Esophagus muscularis mucosa (tissue), 4 donors: Measurements from ENCODE around the gene NXF1. TPM values are rescaled to one million over a fixed set of nuclear protein-coding genes. Genes with fewer than 3 reads are reported as not detected.
"Not testable (repeated sequence)": the region's sequence is repeated elsewhere in the genome, so short reads cannot be mapped to it uniquely, and the experiment has no call there.

Experiments used
- DNase-seq: peaks from one replicate; pipeline ENCODE4 v3.0.0-alpha.2; 2017; ENCODE audit errors: extremely low spot score
- H3K27ac ChIP-seq, 4 donors: fragments of 200-600 bp; sonication (generic); replicated peaks in 1 of 4; 1 replicate in 3 of 4; 2 replicates in 1 of 4; pipeline ENCODE4 v1.5.1; 2016 to 2019; ENCODE audit warnings: mild to moderate bottlenecking in 1 of 4
- H3K27me3 ChIP-seq, 4 donors: fragments of 200-600 bp; sonication (generic); one replicate each; pipeline versions ENCODE4 v1.5.1 to v1.6.0; 2016 to 2019
- H3K36me3 ChIP-seq, 4 donors: fragments of 200-600 bp; sonication (generic); one replicate each; pipeline ENCODE4 v1.5.1; 2016 to 2019
- H3K4me1 ChIP-seq, 4 donors: fragments of 200-600 bp; sonication (generic); one replicate each; pipeline ENCODE4 v1.5.1; 2016 to 2019
- H3K4me3 ChIP-seq, 4 donors: fragments of 200-600 bp; sonication (generic); 1 replicate in 2 of 4; 2 replicates in 2 of 4; pipeline ENCODE4 v1.5.1; 2016 to 2019; ENCODE audit warnings: mild to moderate bottlenecking in 4 of 4, moderate library complexity in 1 of 4
- H3K9me3 ChIP-seq, 4 donors: fragments of 200-600 bp; sonication (generic); 1 replicate in 3 of 4; 2 replicates in 1 of 4; pipeline ENCODE4 v1.5.1; 2016 to 2019
- EP300 ChIP-seq: sonication (generic); formaldehyde crosslinking; IDR thresholded peaks from one replicate; pipeline ENCODE4 v1.6.1; 2017; ENCODE audit warnings: antibody characterized with exemption
- POLR2A ChIP-seq: fragments of 450-650 bp; IDR thresholded peaks from one replicate; pipeline ENCODE4 v1.6.1; 2017; ENCODE audit warnings: antibody characterized with exemption, moderate library complexity, mild to moderate bottlenecking, low read depth
- POLR2AphosphoS5 ChIP-seq, 2 donors: sonication (generic); formaldehyde crosslinking; IDR thresholded peaks; one replicate each; pipeline ENCODE4 v1.6.1; 2017; ENCODE audit warnings: antibody characterized with exemption in 2 of 2
- WGBS: methylation state at CpG from one replicate; pipeline ENCODE4 v1.1.5; 2018; 5-methylcytosine and 5-hydroxymethylcytosine counted together
- intact Hi-C: fragments of 100-400 bp; cut with DNase I; formaldehyde crosslinking; loops from one replicate; pipeline ENCODE4 v1.15.1; 2023
- total RNA-seq, 4 donors: library from RNA; depleted of rRNA; stranded (reverse); fragments of >200 nt; gene quantifications; one replicate each; pipeline versions ENCODE4 v1.1.0 to v1.2.1, GENCODE V29; 2016
- TF ChIP-seq, protein P1 (sequence below), 3 experiments: fragments of 200-600 bp in 2 of 3; fragments of 450-650 bp in 1 of 3; sonication (generic) in 2 of 3; IDR thresholded peaks; one replicate each; pipeline ENCODE4 v1.5.1; 2017 to 2019; ENCODE audit warnings: antibody characterized with exemption in 3 of 3, mild to moderate bottlenecking in 2 of 3, moderate library complexity in 1 of 3

The NXF1 gene
- total RNA-seq, 4 donors from 2014 or later = 38.6 to 86.4 (median 48.4) TPM

DNA sequence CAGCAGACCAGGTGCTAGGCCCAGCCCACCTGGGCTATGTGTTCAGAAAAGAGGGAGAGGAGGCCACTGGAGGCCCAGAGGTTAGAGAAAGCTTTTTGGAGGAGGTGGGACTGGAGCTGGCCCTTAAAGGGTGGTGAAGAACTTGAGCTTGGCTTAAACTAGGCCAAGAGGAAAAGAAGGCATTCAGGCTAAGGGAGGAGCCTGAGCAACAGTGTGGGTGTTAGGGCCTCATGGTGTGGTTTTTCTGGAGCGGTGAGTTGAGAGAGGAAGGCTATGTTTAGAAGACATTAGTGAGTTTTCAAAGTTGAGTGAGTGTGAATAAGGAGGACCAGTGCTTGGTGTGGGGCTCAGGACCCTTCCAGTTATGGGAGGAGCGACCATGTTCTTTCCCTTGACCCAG, 27.9 kb downstream of the NXF1 start:
- TF ChIP-seq, protein P1, sequence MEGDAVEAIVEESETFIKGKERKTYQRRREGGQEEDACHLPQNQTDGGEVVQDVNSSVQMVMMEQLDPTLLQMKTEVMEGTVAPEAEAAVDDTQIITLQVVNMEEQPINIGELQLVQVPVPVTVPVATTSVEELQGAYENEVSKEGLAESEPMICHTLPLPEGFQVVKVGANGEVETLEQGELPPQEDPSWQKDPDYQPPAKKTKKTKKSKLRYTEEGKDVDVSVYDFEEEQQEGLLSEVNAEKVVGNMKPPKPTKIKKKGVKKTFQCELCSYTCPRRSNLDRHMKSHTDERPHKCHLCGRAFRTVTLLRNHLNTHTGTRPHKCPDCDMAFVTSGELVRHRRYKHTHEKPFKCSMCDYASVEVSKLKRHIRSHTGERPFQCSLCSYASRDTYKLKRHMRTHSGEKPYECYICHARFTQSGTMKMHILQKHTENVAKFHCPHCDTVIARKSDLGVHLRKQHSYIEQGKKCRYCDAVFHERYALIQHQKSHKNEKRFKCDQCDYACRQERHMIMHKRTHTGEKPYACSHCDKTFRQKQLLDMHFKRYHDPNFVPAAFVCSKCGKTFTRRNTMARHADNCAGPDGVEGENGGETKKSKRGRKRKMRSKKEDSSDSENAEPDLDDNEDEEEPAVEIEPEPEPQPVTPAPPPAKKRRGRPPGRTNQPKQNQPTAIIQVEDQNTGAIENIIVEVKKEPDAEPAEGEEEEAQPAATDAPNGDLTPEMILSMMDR (IDR thresholded peaks at IDR 0.05) = no peak
- TF ChIP-seq POLR2AphosphoS5 (IDR thresholded peaks at IDR 0.05) = no peak
- no peak for TF ChIP-seq POLR2A
- no peak for TF ChIP-seq EP300
- no peak overlapping the region for H3K4me3 ChIP-seq
- intact Hi-C loops = no loop called here
- no peak overlapping the region for H3K27ac ChIP-seq
- H3K27me3 ChIP-seq = no peaks in the 10 kb centered on the region
- peaks cover 14 to 65% (median 62%) of the 10 kb centered on the region in 4 donors for H3K36me3 ChIP-seq
- no peak for DNase-seq
- peaks cover under 1 to 6% (median 2%) of the 10 kb centered on the region in 4 donors for H3K4me1 ChIP-seq
- WGBS = 79% methylated on average over 2 of the region's 2 CpGs
- H3K9me3 ChIP-seq = no peaks in the 10 kb centered on the region

GRCh38 chr11:62775646-62776045, 29.6 kb downstream of the NXF1 start:
- DNase-seq = no peak
- TF ChIP-seq POLR2AphosphoS5 (IDR thresholded peaks at IDR 0.05) = no peak
- no peak for TF ChIP-seq EP300
- no peak for TF ChIP-seq POLR2A
- TF ChIP-seq, protein P1 (IDR thresholded peaks at IDR 0.05) = no peak
- peaks cover 14 to 56% (median 52%) of the 10 kb centered on the region in 4 donors for H3K36me3 ChIP-seq
- WGBS = 92% methylated on average over 17 of the region's 17 CpGs
- H3K4me3 ChIP-seq = no peak overlapping the region
- no peak overlapping the region for H3K27ac ChIP-seq
- H3K4me1 ChIP-seq = peaks cover 9 to 18% (median 14%) of the 10 kb centered on the region in 4 donors
- H3K27me3 ChIP-seq = no peaks in the 10 kb centered on the region
- intact Hi-C loops = no loop called here
- H3K9me3 ChIP-seq = no peaks in the 10 kb centered on the region

GRCh38 chr11:62774407-62774806, 30.8 kb downstream of the NXF1 start:
- Histone ChIP-seq H3K4me1 (peaks cover 18 to 30% (median 26%) of the 10 kb centered on the region in 4 donors), H3K4me3 (no peak overlapping the region), H3K36me3 (peaks cover 14 to 46% (median 41%) of the 10 kb centered on the region in 4 donors), H3K9me3 (no peaks in the 10 kb centered on the region), H3K27me3 (no peaks in the 10 kb centered on the region), H3K27ac (no peak overlapping the region)
- intact Hi-C loops = no loop called here
- WGBS = 90% methylated on average over 2 of the region's 6 CpGs
- DNase-seq = no peak
- TF ChIP-seq POLR2AphosphoS5 (IDR thresholded peaks at IDR 0.05) = no peak

GRCh38 chr11:62771144-62772021, 33.9 kb downstream of the NXF1 start, which contains the start of gene TAF6L:
Gene TAF6L, plus strand, starts transcription at chr11:62771396. Its CDS starts 4,388 bp downstream, at chr11:62775784.
- intact Hi-C loops = no loop called here
- TF ChIP-seq POLR2A (peak; percentile 15), EP300 (no peak), POLR2AphosphoS5 (IDR thresholded peaks at IDR 0.05) (peak; percentile 57 to 80)
- Histone ChIP-seq H3K27ac (peak within 1 kb of the TSS; percentile 92 to 96 (median 96)), H3K4me1 (peaks cover 18 to 36% (median 28%) of the 10 kb centered on the region in 4 donors), H3K36me3 (peaks cover 7 to 33% (median 29%) of the 10 kb centered on the region in 4 donors), H3K27me3 (no peaks in the 10 kb centered on the region), H3K9me3 (no peaks in the 10 kb centered on the region), H3K4me3 (peak within 1 kb of the TSS; percentile 70 to 79 (median 74))
- peak; percentile 99 for DNase-seq
- 3% methylated on average over 25 of the region's 60 CpGs for WGBS

- intact Hi-C loops = no loop called here
- Histone ChIP-seq H3K4me3 (peak overlapping the region; percentile 70 to 79 (median 74)), H3K27me3 (no peaks in the 10 kb centered on the region), H3K4me1 (peaks cover 18 to 36% (median 28%) of the 10 kb centered on the region in 4 donors), H3K36me3 (peaks cover 7 to 33% (median 29%) of the 10 kb centered on the region in 4 donors), H3K9me3 (no peaks in the 10 kb centered on the region), H3K27ac (peak overlapping the region; percentile 92 to 96 (median 96))
- TF ChIP-seq, protein P1 (IDR thresholded peaks at IDR 0.05) = no peak
- no peak for TF ChIP-seq EP300
- WGBS = 0% methylated on average over 18 of the region's 18 CpGs
- no peak for DNase-seq
Measured at GRCh38 chr11:62770778-62771143, 34.5 kb downstream of the NXF1 start.

DNA sequence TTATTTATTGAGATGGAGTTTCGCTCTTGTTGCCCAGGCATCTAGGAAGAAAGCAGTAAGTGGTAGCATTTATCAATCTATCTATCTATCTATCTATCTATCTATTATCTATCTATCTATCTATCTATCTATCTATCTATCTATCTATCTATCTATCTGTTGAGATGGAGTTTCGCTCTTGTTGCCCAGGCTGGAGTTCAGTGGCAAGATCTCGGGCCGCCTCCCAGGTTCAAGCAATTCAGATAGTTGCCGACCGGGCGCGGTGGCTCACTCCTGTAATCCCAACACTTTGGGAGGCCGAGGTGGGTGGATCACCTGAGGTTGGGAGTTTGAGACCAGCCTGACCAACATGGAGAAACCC, 44.4 kb downstream of the NXF1 start:
- intact Hi-C loops, H3K27me3 ChIP-seq, H3K9me3 ChIP-seq, DNase-seq: not testable (repeated sequence)
- H3K4me1 ChIP-seq = peaks cover 13 to 32% (median 27%) of the 10 kb centered on the region in 4 donors
- peak overlapping the region; percentile 79 to 91 (median 86) for H3K27ac ChIP-seq
- peaks cover 7 to 32% (median 11%) of the 10 kb centered on the region in 4 donors for H3K36me3 ChIP-seq
- H3K4me3 ChIP-seq = peak overlapping the region; percentile 73 to 91 (median 83)
- 41% methylated on average over 9 of the region's 9 CpGs for WGBS
